HG03095 (cell line): Measurements from ENCODE around the gene DCT.
"Not testable (repeated sequence)": the region's sequence is repeated elsewhere in the genome, so short reads cannot be mapped to it uniquely, and the experiment has no call there.

Source experiments
- ATAC-seq: cut with Tn5 transposase; IDR thresholded peaks from one replicate; pipeline ENCODE4 v1.9.1; 2021; ENCODE audit warnings: moderate library complexity; ENCODE audit not compliant: unreplicated experiment

The DCT gene

DNA sequence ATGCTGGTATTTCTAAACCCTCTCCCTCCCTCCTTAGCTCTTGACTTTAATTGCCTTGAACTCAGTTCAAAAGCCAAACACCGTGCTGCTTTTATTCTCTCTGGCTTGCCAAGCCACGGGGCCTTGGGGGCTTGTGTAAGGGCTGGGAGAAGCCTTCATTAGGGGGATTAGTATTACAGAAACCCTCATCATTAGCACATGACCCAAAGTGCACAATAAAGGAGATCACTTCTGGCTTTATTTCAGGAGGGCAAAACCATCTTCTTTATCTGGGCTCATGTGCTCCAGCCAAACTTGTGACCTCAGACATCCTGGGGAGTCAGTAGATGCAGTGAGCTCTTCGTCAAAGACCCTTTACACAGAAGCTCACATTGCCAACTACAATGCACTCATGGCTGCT is at the start of gene DCT:
Gene DCT, minus strand, starts transcription at position 67 of the 400 bp plus-strand sequence. CDS start 427 bp downstream, outside the sequence.
- ATAC-seq = no peak

DNA sequence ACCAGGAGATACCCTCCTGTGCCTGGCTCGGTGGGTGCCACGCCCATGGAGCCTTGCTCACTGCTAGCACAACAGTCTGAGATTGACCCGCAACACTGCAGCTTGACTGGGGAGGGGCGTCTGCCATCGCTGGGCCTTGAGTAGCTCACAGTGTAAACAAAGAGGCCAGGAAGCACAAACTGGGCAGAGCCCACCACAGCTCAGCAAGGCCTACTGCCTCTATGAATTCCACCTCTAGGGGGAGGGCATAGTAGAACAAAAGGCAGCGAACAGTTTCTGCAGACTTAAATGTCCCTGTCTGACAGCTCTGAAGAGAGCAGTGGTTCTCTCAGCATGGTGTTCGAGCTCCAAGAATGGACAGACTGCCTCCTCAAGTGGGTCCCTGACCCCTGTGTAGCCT is 47.5 kb upstream of the DCT start:
- not testable (repeated sequence) for ATAC-seq

DNA sequence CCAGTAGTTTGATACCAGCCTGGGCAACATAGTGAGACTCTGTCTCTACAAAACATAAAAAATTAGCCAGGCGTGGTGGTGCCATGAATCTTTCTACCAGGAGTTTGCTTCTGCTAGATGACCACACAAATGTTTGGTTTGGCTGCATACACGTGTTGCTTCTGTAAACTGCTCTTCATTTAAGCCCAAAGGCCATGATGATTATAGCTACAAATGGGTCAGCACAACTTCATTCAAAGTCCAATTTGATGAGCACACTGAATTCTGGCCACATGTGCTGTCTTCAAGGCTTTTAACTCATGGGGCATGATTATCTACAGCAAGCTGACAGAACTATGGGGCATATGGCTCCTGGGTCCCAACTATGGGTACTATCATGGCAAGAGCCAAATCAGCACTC is 46.3 kb upstream of the DCT start:
- no peak for ATAC-seq

DNA sequence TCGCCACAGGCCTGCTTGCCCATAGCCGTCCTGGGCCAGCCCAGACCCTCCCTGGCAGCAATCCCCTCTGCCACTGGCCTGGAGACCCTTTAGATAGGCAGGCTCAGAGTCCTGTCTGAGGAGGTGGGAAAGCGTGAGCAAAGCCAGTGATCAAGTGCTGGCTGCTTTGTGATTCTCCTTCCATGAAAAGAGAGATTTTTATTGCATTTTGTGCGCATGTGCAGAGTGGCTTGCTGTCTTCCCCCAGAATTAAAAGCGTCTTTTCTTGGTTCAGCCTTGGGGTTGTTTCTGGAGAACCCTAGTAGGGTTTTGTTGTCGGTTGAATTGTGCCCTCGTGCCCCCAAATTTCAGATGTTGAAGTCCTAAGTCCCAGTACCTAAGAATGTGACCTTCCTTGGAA is 44.9 kb upstream of the DCT start:
- ATAC-seq = no peak

DNA sequence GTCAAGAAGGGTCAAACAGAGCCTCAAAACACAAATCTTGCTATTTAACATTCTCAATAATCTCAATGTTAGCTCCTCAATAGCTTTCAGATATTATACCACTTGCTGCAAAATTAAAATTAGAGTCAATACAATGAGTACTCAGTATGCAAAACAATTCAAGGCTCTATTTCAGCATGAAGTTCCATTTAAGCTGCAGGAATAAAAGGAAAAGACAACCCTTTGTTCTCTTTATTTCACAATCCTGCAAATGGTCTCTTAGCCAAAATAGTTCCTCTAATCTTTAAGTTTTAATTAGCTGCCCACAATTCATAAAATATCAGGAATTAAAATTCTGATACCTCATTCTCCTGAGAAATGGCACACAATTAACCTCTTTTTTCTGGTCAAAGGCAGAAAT is 40.5 kb upstream of the DCT start:
- ATAC-seq = no peak

DNA sequence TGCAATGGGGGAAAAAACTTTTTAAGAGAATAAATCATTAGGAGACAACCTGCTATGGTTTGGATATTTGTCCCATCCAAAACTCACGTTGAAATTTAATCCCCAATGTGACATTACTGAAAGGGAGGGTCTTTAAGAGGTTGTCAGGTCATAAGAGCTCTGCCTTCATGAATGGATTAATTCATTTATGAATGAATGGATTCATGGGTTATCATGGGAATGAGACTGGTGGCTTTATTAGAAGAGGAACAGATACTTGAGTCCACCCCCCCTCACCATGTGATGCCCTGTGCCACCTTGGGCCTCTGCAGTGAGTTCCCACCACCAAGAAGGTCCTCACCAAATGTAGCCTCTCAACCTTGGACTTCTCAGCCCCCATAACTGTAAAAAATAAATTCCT is 37.0 kb upstream of the DCT start:
- ATAC-seq = no peak

DNA sequence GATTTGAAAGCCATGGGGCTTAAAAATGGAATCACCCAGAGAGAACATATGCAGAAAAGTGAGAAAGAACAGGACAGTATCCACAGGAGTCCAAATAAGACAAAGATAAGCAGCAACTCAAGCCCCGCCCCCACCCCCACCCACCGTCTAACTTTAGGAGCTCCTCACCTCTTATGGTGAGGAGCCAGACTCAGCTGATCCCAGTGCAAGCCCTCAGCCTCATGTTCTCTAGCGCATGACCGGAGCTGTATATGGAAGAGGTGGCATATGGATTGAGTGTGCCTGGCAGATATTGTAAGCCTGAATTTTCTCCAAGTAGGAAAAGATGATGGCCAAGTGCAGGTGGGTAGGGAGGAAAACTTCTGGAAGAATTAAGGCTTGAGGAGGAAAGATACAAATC is 36.4 kb upstream of the DCT start:
- ATAC-seq = no peak

DNA sequence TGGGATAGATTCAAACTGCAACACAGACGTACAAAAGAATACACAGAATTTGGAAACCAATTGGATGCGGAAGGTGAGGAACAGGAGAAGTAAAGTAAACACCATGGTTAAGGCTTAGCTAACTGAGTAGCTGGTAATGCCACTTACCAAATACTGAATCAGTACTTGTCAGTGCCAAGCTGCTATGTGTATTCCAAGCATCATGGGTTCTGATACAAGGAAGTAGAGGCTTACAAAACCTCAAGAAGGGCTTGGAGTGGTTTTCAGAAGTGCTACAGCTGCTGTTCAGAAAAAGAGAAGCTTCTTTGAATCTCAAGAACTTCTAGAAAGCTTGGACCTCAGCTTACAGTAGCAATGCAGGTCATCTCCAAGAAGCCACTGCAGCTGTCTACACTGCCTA is 35.9 kb upstream of the DCT start:
- ATAC-seq = no peak

DNA sequence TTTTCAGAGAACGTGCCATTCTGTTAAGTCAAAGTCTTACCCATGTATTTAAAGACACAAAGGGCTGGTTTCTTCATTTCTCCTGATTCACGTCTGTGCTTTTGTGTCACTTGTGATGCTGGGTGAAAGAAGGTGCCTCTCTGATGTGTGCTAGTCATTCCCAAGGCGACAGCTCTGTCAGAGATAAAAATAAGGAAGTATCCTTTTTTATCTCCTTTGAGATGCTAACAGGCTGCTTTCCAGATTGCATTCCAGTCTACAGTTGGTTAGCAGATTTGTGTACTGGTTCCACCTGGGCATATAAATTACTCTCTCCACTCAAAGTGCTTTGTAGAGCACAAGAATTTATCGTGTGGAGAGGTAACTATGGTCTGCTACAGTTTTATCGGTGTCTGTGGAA is 33.5 kb upstream of the DCT start:
- ATAC-seq = no peak

DNA sequence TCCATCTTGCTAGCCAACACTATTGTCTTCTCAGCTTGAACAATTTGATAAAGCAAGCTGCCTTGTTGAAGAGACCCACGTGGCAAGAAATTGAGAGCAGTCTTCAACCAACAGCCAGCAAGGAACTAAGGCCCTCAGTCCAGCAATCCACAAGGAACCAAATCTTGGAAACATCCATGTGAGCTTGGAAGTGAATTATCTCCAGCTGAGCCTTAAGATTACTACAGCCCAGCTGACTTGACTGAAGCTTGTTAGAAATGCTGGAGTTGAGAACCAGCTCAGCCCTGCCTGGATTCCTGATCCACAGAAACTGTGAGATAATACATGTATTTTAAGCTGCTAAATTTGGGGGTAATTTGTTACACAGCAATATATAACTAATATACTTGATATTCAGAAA is 26.2 kb upstream of the DCT start:
- ATAC-seq = no peak

DNA sequence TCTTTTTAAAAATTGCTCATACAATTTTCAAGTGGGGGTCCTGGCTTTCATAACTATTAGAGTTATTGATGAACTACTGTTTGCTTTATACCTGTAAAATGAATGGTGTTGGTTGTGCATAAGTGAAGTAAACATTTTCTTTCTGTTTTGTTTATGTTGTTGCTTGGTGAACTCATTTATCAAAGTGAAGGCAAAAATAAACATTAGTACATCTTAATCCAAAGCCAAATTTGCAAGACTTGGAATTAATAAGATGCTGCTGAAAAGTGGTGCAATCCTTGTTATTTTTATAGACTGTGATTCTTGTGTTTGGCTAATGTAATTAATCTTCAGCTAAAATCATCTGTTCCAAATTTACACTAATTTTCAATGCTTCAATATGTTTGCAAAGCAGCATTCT is 24.4 kb upstream of the DCT start:
- ATAC-seq = no peak

DNA sequence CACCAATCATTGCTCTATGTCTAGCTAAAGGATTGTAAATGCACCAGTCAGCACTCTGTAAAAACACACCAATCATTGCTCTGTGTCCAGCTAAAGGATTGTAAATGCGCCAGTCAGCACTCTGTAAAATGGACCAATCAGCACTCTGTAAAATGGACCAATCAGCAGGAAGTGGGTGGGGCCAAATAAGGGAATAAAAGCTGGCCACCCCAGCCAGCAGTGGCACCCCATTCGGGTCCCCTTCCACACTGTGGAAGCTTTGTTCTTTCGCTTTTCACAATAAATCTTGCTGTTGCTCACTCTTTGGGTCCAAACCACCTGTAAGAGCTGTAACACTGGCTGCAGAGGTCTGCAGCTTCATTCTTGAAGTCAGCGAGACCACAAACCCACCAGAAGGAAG is 19.3 kb upstream of the DCT start:
- not testable (repeated sequence) for ATAC-seq

DNA sequence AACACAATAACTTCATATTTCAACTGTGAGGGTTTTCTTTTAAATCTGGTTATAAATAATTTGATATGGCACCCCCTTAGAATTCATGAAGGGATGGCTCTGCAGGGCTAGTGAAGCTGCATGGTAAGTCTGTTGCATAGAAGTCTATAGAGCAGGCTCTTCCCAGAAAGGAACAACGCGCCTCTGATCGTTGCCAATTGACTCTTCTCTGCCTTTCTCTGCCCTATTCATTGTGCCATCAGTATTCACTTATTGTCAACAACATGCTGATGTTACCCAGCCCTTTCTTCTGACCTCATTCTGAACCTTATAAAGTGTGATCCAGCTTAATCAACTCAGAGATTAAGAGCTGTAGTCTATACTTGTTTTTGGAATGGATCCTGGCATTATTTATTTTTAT is 16.3 kb upstream of the DCT start:
- ATAC-seq = no peak

DNA sequence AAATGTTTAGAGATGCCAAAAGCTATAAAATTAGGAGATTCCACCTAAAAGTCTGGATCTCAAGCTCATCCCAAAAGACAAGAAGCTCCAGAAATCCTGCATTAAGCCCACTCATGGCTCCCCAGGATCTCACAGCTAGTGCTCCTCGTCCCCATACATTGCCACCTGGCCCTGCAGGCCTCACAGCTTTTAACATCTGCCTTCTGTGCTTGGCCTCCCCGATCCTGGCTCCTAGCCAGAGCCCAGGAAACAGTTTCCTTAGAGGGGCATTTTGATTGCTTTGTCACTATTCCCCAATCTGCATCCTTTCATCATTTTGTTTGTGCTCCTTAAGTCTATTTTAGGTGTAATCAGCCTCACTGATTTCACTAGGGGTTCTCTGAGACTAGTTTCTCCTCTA is 14.5 kb upstream of the DCT start:
- no peak for ATAC-seq

DNA sequence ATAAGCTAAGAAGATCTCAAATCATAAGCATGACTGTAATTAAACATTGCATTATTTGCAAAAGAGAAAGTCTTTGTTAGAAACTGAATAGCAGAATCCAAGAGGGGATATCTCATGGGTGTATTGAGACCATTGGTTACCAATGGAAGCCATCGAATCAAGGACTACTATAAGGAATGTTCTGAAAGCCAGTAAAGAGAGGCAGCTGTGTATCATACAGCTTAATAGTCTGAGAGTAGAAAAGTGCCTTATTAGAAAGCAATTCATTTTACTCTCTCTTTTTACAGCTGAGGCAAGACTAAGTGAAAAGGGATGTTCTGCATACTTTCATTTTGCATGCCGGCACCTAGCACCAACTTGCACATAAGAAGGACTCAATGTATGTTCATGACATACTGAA is 7.6 kb upstream of the DCT start:
- no peak for ATAC-seq

DNA sequence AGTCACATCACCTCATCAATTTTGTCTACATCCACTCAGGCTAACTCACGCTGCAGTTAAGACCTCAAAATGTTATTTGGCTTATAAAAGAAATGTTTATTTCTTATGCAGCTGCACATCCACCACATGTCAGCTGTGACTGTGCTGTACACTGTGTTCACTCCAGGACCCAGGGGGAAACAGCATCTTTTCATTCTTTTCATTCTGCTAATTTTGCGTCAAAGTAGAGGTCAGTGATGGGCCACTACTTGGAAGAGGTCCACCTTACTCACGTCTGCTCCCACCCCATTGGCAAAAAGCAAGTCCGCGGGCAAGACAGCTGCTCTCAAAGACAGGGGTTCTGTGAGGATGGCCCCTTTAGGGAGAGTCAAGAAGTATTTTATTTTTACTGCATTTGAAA is 4.5 kb upstream of the DCT start:
- ATAC-seq = no peak

DNA sequence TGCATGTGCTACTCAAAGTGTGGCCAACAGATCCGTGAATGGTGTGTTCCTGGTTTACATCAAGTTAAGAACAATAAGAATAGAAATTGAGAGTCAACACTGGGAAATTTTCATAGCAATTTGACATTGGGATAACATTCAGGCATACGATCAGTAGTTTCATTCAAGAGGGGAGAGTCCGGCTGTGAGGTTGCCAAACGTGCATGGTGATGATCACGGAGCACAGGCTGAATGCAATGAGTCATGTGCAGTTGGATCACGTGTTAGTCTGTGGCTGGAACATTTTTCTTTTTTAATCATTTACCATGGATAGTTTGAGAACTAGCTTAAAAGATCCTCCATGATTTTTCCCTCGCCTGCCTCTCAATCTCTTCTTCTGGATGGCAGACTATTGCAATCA is 2.5 kb upstream of the DCT start:
- ATAC-seq = no peak

DNA sequence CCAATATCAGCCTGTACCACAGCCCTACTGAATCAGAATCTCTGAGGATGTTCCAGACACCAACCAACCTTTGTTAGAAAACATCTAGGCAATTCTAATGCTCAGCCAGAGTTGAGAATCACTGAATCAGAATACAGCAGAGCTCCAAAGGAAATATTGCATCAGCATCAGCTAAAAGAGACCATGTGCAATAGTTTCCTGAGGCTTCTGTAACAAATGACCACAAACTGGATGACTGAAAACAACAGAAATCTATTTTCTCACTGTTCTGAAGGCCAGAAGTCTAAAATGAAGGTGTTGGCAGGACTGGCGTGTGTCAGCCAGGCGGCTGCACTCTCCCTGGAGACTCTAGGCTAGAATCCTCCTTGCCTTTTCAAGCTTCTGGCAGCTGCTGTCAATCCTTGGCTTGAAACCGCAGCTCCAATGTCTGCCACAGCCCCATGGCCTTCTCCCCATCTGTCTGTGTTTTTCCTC is 1.2 kb upstream of the DCT start:
- no peak for ATAC-seq

DNA sequence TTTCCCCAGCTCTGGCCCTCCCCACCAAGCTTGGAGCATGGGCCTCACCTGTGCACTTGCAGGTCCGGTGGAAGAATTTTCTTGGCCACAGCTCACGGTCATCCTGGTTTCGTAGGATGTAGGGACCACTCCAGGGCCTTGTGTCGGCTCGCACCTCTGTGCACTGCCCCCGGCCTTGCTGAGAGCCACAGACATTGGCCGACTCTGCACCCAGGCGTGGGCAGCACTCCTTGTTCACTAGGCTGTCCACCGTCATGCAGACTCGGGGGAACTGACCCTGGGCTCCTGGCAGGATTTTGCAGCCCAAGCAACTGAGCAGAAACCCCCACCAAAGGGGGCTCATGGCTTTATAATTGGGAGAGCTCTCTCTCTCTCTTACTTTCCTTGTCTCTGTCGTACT is 569 bp downstream of the DCT start:
- no peak for ATAC-seq

DNA sequence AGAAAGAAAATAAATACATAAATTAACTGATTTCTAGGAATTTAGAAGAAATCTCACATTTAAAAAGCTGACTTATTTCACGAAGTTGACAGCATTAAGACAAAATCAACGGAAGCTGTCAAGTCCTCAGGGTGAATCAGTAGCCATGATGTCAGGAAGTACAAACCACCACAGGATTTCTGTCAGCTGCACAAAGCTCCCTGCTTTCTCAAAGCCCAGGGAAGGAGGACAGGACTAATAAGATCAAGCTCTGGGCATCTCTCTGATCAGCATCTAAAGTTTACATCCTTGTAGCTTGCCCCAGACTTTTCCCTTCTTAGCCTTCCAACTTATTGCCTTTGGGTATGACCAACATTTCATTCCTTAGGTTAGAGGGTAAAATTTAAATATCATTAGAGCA is 9.4 kb downstream of the DCT start:
- ATAC-seq = no peak

DNA sequence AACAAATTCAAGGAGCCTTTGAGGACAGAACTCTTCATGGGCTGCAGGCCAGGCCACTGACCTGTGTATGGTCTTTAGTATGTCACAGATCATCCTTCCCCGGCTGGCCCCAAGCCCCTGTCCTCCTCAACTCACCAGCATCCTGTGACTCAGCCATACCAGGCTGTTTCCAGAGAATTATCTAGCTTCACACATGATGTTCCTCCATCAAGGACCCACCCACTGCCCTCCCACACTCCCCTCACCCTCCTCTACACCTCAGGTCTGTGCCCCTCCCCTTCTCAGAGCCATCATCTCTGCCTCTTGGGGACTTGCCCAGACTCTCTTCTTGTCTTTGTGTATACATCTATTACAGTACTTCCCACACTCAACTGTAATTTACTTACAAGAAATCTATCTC is 14.7 kb downstream of the DCT start:
- ATAC-seq = no peak

DNA sequence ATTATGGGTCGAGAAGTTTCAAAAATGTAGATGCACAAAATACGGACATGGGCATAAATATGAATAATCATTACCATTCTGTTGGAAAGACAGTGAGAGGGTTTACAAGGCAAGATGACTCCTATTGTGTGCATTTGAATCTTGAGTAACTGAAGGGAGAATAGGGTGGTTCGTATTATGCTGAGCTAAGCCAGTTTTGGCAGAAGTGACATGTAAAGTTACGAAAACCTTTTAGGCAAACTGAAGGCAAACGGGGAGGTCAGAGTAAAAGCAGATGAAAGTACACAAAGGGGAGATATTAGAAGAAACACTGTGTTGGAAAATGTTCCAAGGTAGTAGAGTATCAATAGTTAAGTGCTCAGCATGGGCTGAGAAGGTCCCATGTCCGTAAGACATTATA is 16.8 kb downstream of the DCT start:
- no peak for ATAC-seq

DNA sequence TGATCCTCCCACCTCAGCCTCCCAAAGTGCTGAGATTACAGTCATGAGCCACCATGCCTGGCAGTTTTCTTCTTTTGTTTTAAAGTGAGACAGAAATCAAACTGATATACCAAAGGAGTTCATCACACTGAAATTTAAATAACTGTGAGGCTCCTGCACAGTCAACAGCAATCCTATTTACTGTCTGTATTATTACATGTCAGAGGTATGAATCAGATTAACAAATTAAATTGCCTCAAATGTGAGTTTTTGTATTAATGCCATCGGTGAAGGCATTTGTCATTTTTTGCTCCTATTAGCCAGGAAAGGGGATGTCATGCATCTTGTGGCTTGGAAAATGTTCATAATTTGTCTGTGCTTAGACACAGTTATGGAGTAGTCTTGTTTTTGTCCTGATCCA is 20.4 kb downstream of the DCT start:
- ATAC-seq = no peak

DNA sequence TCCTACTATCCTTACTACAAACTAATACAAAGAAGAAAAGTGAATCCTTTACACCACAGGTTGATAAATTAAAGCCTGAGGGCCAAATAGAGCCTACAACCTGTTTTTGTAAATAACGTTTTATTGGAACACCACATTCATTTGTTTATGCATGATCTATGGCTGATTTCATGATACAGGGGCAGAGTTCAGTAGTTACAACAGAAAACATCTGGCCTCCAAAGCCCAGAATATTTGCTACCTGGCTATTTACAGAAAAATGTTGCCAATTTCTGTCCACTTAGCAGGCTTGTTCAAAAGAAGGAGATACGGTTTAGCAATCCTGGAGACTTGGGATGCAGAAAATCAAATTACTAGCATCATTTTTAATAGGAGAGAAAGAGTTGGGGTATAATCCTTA is 24.1 kb downstream of the DCT start:
- ATAC-seq = no peak
